ENCODE measurements around the gene SCGB1D1.

GRCh38 chr11:62153617-62154016, 36.4 kb upstream of the SCGB1D1 start:
- no peak for TF ChIP-seq CTCF (IDR thresholded peaks at IDR 0.05 in 2 of 3, conservative IDR thresholded peaks at IDR 0.05 in 1 of 3; ENCODE audit: control insufficient read depth in 2 of 3, extremely low read depth in 1 of 3, insufficient read depth in 1 of 3, low read depth in 3 of 3, low read length in 3 of 3)
- TF ChIP-seq EP300 (IDR thresholded peaks at IDR 0.05; ENCODE audit: borderline replicate concordance in 1 of 2, control insufficient read depth in 1 of 2, low read depth in 2 of 2, low read length in 2 of 2): no peak

Data from GM12878 (cell line).